Ecto neural progenitor cell (in vitro differentiated cells): Measurements from ENCODE around the gene IDI2.
A peak's percentile ranks its signal among the peaks of the same experiment; 100 is the strongest.
"Not testable (repeated sequence)": the region's sequence is repeated elsewhere in the genome, so short reads cannot be mapped to it uniquely, and the experiment has no call there.

Source experiments
- DNase-seq: peaks from one replicate; pipeline ENCODE4 v3.0.0-alpha.2; 2018; ENCODE audit warnings: low spot score

Gene IDI2

DNA sequence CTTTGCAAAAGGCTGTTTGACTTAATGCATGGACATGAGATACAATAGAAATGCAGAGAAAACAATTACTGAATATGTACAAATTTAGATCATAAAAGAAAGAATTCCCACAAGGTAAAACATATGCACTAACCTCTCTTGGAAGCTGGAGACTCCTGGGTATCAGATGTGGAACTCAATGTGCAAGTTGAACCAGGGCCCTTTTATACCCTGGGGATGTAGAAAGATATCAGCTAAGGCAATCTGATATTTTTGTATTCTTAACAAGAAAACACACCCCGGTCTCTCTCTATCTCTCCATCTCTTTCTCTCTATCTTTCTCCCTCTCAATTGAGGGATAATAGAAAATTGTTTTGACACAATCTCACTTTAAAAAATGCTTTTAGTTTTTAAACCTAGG, at the start of gene IDI2:
TSS of gene IDI2 (minus strand) at position 177 of the 400 bp plus-strand sequence. CDS start 1,136 bp downstream, outside the sequence.
- no peak for DNase-seq

DNA sequence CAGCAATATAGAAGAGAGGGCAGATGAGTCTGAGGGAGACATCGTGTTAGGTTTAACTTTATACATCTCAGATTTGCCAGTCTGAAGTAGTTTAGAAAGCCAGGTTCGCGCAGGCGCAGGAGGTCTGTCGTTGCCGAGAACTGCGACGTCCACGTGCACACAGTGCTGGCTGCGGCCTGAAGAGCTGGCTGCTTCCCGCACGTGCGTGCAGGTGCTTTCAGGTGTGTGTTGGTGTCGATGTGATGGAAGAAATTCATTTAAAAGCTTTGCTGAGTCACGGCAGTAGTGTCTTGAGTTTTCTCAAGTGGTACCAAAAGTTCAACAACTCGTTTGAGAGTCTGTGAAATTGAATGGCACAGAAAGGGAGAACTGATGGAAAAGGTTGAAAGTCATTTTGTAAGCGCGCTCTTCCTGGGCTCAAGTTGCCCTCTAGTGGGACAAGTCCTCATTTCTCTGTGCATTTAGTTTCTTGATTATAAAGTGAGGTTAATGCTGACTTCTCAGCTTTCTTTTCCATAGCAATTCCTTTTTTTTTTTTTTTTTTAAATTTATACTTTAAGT, 49.2 kb upstream of the IDI2 start:
- no peak for DNase-seq

DNA sequence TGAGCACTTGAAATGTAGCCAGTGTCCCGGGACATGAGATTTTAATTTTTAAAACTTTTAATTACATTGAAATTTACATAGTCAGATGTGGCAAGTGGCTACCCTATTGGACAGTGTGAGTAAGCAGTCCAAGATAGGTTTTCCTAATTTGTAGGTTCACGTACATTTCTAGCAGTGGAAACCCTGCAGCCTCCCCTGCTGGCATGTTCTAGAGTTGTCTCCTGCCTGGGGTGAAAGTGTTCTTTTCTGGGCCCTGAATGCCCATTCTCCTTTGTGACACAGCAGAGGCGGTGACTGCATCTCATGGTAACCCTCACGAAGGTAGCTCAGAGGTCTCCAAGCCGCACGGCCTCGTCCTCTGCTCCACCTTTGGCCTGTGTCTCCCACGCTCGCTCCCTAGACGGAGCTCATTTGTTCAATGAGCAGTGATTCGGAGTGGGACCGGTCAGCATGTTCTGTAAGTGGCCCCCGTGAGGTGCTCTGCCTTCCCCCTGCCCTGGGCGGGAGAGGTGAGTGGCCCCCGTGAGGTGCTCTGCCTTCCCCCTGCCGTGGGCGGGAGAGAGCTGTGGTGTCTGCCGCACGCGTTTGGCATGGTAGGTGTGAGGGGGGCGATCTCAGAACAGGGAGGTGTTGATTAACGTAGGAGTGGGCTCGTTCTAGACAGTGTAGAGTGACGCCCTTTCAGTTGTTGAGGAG, 48.5 kb upstream of the IDI2 start:
- no peak for DNase-seq

DNA sequence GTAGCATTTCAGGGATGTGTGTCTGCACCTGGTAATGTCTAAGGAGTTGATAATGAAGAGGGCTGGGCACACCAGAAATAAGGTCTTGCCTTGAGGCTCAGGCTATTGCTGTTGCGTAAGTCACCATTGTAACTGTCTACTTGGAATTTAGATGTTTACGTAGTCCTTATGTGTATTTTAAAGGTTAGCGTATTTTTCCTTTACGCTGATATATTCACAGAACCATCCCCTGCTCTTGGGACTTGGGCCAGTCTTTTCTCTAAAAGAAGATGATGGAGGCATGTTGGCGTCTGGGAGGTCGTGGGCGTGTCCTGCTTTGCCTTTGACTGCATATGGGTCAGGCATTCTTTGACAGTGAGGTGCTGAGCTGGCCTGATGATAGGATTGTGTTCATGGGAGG, 45.3 kb upstream of the IDI2 start:
- no peak for DNase-seq

DNA sequence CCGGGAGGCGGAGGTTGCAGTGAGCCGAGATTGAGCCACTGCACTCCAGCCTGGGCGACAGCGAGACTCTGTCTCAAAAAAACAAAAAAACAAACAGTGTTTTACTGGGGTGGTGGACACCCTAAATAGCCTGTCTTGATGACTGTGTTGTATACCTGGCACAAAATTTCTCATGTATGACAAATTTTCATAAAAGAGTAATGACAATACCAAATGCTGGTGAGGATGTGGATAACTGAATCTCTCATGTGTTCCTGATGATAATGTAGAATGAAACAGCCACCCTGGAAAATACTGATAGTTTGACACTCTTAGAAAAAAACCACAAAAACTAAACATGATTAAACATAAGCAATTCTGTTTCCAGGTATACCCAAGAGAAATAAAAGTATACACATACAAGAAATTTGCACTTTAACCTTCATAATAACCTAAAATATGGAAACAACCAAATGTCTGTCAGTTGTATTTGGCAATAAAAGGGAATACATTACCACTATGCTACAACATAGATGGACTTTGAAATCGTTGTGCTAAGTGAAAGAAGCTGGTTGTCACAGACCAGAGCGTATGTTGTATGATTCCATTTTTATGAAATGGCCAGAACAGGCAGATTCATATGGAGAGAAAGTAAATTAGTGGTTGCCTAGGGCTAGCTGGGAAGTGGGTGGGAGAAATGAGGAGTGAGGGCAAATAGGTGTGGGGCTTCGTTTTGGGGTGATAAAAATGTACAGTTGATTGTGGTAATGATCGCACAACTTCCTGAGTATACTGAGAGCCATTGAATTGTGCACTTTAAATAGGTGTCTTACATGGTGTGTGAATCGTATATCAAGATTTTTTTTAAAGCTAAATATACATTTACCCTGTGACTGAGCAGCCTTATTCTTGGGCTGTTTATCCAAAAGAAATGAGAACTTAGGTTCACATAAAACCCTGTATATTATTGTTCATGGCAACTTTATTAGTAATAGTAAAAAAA, 43.0 kb upstream of the IDI2 start:
- DNase-seq: no peak

DNA sequence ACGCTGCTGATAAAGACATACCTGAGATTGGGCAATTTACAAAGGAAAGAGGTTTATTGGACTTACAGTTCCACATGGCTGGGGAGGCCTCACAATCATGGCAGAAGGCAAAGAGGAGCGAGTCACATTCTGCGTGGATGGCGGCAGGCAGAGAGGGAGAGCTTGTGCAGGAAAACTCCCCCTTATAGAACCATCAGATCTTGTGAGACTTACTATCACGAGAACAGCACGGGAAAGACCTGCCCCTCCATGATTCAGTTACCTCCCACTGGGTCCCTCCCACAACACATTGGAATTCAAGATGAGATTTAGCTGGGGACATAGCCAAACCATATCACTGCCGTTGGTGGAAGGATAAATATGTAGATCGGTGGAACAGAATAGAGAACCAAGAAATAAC, 41.1 kb upstream of the IDI2 start:
- not testable (repeated sequence) for DNase-seq

DNA sequence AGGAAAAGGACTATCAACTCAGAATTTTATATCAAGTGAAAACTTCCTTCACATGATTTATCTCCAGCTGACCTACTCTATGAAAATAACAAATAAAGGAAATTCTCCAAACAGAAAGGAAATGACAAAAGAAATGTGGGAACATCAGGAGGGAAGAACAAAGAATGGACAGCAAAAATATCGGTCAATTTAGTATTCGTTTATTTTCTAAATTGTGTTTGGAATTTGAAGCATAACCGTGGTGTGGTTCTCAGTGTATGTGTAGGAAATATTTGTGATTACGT, 39.2 kb upstream of the IDI2 start:
- no peak for DNase-seq

DNA sequence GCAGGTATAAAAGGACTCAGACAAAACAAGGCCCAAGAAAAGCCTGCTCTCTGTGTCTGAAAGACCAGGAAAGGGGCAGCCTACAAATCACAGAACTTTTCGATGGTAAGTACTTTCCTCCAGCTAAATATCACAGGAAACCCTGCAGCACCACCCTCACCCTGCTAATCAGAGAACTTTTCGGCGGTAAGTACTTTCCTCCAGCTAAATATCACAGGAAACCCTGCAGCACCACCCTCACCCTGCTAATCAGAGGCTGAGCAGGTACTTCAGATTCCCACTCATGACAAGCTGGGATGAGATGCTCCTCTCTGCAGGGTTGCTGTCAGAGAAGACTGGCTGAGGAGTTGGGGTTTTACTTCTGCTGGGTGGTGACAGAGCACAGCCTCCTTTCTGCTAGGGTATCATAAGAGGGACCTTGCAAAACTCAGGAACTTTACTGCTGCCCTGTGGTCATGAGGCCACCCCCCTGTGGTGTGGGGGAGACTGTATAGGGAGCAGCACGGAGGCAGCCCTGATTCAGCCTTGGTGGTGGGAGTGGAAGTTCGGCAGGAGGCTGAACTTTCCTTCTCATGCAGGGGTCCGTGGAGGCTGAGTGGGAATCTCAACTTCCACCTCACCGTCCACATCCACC, 37.7 kb upstream of the IDI2 start:
- no peak for DNase-seq

DNA sequence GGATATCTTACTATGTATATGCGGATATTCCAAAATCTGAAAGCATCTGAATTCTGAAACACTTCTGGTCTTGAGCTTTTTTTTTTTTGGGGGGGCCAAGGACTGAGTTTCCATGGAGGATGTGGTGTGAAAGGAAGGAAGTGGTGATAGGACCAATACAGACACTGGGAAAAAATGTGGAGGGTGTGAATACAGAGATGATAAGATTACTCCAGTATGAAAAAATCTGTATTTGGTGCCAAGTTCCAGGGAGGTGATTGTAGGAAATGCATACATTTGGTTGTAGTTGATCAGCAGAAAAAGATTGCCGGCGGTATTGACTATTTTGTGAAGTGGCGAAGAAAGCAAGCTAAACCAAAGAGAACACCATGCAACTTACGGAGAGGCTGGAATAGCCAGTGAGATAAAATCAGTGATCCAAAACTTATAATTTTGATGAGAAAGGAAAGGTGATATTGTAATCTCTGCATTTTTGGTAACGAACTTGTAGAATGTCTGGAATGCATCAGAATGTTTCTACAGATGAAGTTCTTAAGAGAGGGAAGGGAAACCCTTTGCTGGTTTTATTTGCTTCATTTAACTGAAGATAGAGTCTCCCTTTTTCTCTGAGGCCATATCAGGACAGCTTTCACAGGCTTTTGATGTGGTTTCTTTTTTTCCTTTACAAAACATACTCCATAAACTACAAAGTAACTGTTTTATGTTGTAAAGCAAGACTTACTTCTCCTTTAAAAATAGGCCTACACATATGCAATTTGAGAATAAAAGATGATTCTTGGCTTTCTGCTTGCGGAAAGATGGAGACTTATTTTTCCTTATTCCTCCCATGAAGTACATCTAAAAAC, 36.5 kb upstream of the IDI2 start:
- DNase-seq: no peak

DNA sequence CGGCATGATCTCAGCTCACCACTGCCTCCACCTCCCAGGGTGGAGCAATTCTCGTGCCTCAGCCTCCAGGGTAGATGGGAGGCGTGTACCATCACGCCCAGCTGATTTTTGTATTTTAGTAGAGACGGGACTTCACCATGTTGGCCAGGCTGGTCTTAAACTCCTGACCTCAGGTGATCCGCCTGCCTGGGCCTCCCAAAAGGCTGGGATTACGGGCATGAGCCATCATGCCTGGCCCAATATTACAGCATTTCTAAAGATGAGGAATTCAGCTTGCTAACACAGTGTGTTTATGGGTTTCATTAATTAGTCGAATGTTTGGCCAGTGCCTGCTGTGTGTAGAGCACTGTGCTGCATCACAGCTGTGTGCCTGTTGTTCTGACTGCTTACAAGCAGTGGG, 34.2 kb upstream of the IDI2 start:
- no peak for DNase-seq

DNA sequence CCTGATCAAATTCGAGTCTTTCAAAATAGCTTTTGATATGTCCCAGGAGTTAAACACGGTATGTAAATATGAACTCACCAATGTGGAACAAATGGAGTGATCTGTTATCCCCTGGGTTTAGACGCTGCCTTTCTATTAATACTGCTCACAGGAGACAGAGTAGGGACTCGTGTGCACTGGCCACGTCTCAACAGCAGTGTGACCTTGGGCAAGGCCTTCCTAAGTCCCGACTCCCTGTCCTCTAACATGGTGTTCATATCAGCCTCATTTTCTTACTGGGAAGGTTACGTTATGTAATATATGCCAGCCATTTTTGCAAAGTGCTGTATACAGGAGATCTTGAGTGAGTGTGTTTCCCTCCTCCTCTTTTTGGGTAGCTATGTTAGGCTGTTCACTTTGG, 32.4 kb upstream of the IDI2 start:
- no peak for DNase-seq

DNA sequence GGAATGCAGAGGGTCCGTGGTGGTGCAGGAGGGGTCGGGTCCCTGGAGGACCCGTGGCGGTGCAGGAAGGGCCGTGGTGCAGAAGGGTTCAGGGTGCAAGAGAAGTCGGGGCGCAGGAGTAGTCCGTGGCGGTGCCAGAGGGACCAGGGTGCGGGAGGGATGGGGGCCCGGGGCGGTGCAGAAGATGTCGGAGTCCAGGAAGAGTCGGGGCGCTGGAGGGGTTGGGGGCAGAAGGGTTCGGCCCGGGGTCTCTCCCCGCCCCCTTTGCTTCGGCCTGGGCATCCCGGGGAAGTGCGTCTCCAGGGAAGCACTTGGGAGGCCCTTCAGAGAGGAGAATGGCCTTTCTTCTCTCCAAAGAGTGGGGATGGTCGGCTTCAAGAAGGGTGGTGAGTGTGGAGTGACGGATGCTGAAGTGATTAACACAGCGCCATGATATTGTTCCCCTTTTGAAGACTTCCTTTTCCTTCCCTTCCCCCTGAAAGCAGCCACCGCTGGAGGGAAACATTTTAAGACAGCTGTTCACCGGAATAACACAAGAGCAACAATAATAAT, 31.5 kb upstream of the IDI2 start:
- peak; percentile 57 for DNase-seq

DNA sequence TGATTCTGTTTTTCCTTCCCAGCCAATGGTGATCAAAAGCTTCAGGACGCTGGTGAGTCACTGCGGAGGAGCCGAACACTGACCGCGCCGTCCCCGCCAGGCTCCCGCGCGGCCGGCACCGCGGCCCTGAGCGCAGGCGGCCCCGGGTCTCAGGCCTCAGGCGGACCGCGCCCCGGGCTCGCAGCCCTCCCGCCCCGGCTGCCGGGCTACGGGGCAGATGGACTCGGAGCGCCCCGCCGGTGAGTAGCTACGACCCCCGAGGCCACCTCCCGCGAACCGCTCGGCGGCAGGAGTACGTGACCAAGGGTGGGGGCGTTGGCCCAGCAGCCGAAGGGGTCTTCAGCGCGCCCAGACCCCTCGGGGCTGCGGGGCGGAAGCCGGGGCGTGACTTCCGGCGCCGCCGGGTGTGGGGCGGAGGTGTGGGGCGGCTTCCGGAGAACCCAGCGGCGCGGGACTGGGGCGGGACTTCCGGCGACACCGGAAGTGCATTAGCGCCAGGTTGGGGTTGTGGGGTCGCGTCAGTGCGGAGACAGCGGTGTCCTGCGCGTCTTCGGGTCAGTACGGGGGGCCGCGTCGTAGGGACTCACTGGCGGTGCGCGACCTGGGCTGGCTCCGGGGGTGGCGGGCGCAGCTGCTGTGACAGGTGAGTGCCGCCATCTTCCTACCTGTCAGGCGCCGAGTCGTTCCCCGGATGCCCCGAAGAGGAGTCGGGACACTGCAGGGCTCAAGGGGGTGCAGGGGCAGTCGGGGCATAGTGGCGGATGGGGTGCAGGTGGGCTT, 30.9 kb upstream of the IDI2 start, which contains the start of gene WDR37:
TSS of gene WDR37 (plus strand) at position 60 of the 780 bp plus-strand sequence. CDS start 15,771 bp downstream, outside the sequence.
- peak; percentile 94 for DNase-seq

DNA sequence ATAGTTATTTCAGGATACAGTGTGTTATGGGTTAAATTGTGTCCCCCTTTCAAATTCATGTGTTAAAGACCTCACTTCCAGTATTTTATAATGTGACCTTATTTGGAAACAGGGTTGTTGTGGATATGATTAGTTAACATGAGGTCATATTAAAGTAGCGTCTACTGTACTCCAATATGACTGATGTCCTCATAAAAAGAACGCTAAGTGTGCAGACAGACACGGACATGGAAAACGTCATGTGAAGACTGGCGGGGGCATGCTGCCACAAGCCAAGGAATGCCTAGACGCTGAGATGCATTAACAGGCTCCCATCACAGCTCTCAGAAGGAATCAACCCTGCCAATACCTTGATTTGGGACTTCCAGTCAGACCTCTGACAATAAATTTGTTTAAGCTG, 29.0 kb upstream of the IDI2 start:
- DNase-seq: no peak

DNA sequence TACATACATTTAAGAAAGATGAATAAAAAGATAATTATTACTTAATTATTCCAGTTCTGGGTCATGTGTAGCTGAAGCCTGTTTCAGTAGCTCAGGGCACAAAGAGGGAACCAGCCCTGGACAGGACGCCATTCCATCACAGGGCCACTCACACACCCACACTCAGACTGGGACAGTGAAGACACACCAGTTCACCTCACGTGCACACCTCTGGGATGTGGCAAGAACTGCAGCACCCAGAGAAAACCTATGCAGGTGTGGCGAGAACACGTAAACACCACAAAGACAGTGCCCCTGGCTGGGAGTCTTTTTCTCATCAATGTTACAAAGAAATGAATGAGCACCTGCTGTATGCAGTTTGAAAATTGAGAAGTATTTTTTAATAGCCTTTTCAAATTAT, 24.9 kb upstream of the IDI2 start:
- no peak for DNase-seq

DNA sequence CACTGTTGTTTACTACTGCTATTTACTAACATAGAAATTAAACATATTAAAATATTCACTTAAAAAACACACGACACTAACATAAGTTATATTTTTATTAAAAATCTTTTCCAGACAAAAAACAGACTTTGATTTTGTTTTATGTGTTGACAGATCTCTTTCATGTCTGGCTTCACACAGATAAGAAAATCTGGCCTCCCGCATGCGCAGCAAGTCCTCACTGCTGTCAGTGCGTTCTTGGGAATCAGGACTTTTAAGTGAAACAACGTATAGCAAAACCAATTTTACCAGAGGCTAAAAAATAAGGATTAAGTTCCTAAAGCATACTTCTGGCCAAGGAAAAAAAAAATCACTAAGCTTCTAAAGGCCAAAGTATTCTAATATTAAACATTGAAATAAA, 24.5 kb upstream of the IDI2 start:
- DNase-seq: no peak

DNA sequence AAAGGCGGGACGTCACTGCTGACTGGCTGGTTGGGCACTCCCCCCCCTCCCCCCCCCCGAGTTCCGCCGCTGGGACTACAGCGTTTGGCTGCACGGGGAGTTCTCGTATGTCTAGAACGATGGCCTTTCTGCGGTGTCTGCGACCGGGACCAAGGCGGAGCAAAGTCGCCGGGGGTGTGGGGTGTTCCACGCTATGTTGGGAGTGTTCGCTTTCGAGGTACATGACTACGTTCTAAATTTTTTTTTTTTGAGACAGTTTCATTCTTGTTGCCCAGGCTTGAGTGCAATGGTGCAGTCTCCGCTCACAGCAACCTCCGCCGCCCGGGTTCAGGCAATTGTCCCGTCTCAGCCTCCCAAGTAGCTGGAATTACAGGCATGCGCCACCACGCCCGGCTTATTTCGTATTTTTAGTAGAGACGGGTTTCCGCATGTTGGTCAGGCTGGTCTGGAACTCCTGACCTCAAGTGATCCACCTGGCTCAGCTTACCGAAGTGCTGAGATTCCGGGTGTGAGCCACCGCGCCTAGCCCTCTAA, 23.8 kb upstream of the IDI2 start:
- DNase-seq: no peak

DNA sequence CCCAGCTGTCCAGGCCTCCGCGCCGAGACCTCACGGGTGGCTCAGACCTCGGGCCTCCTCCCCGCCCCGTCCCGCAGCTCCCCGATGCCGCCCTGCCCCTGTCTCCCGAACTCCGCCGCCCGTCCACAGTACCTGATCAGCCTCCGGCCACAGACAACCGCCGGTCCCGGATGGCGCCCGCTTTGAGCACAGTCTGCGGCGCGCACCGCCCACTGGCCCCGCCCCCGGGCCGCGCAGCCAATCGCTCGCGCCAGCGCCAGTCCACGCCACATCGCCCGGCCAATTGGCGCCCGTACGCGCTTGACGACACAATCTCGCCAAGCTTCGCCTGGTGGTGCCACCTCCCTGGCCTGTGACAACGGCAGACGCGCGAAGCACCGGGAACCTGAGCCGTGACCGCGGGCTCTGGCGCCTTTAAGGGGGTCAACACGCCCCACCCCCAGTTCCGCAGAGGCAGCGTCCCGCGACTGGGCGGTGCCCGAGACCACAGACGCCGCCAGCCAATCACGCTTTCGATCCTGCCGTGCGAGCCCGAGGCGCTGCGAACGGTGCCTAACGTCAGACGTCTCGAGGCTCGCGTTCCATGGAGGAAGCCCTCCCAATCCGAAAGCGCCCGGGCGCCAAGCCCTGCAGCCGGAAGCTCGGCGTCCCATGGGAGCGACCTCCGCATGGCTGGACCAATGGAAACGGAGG, 23.2 kb upstream of the IDI2 start, which contains the start of gene IDI1:
TSS of gene IDI1 (minus strand) at position 388 of the 693 bp plus-strand sequence. CDS start at position 272, 116 bp downstream.
- peak; percentile 99 for DNase-seq

DNA sequence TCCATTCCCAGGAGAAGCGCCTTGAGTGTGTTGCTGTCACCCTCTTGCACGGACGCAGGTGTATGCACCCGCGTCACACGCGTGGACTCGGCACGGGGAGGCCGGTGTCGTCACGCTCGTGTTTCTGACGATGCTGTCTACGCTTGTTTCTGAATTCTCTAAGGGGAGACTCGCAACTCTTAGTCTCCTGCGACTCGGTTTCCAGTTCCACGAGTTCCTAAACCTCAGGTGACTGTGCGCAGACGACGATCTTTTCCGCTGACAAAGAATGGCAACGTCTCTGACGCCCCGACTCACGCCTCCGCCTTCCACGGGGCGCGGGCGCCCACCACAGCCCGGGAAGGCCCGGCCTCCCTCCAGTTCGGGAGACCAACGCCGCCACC, 22.7 kb upstream of the IDI2 start:
- no peak for DNase-seq
